Fibroblast of the conjunctiva (primary cell): Measurements from ENCODE around the gene ADSS1.

Experiments used
- DNase-seq: peaks from one replicate; pipeline ENCODE4 v3.0.0-alpha.2; 2010; ENCODE audit warnings: low read depth

ADSS1 gene

GRCh38 chr14:104751539-104752422 lies 27.8 kb downstream of the ADSS1 start:
- DNase-seq = no peak

- no peak for DNase-seq
These were observed 28.4 kb downstream of the ADSS1 start for GRCh38 chr14:104752423-104752734.

GRCh38 chr14:104752735-104753527 lies 28.9 kb downstream of the ADSS1 start, which contains the start of gene SIVA1:
Gene SIVA1, plus strand, starts transcription at chr14:104753147. Its CDS starts 55 bp downstream, at chr14:104753202.
- peak; percentile 98 for DNase-seq

GRCh38 chr14:104753528-104754212 lies 29.6 kb downstream of the ADSS1 start:
- no peak for DNase-seq

GRCh38 chr14:104754213-104754851 lies 30.3 kb downstream of the ADSS1 start:
- no peak for DNase-seq

GRCh38 chr14:104755621-104756020 lies 31.6 kb downstream of the ADSS1 start:
- no peak for DNase-seq

GRCh38 chr14:104756477-104757237 lies 32.6 kb downstream of the ADSS1 start:
- no peak for DNase-seq

GRCh38 chr14:104757238-104757585 lies 33.2 kb downstream of the ADSS1 start:
- no peak for DNase-seq

- no peak for DNase-seq
These were observed 33.8 kb downstream of the ADSS1 start for GRCh38 chr14:104757681-104758392.

- no peak for DNase-seq
These were observed 35.2 kb downstream of the ADSS1 start for GRCh38 chr14:104758981-104759969.

GRCh38 chr14:104765517-104765916 lies 41.5 kb downstream of the ADSS1 start:
- no peak for DNase-seq

GRCh38 chr14:104766256-104766862 lies 42.3 kb downstream of the ADSS1 start:
- no peak for DNase-seq

- no peak for DNase-seq
These were observed 43.0 kb downstream of the ADSS1 start for GRCh38 chr14:104766863-104767633.

GRCh38 chr14:104767634-104767918 lies 43.5 kb downstream of the ADSS1 start:
- DNase-seq = no peak

- DNase-seq = peak; percentile 68
These were observed 44.7 kb downstream of the ADSS1 start for GRCh38 chr14:104768437-104769323.

- DNase-seq = no peak
These were observed 45.5 kb downstream of the ADSS1 start for GRCh38 chr14:104769324-104770071.
